Pulmonary artery endothelial cell (primary cell): ENCODE measurements around the gene LSM14B. TPM values are rescaled to one million over a fixed set of nuclear protein-coding genes. Genes with fewer than 3 reads are reported as not detected.
A peak's percentile ranks its signal among the peaks of the same experiment; 100 is the strongest.

Experiments
- DNase-seq: peaks from one replicate; pipeline ENCODE4 v3.0.0-alpha.2; 2011; ENCODE audit warnings: low read depth, low spot score
- total RNA-seq: library from RNA; depleted of rRNA; stranded (reverse); fragments of >200 nt; gene quantifications from 2 replicates; pipeline ENCODE4 v1.2.3, GENCODE V29; 2014

LSM14B gene
- total RNA-seq, 1 donor from 2014 or later, result 38.1 TPM

- no peak for DNase-seq
Observed at GRCh38 chr20:62162765-62163484, 40.6 kb downstream of the LSM14B start.

- no peak for DNase-seq
Observed at GRCh38 chr20:62163485-62163865, 41.2 kb downstream of the LSM14B start.

GRCh38 chr20:62163986-62164762, 41.9 kb downstream of the LSM14B start:
- no peak for DNase-seq

GRCh38 chr20:62164879-62165761, 42.8 kb downstream of the LSM14B start:
- no peak for DNase-seq

- DNase-seq, result no peak
Observed at GRCh38 chr20:62165762-62166399, 43.6 kb downstream of the LSM14B start.

GRCh38 chr20:62167474-62167873, 45.2 kb downstream of the LSM14B start:
- no peak for DNase-seq

- DNase-seq, result no peak
Observed at GRCh38 chr20:62168061-62168460, 45.8 kb downstream of the LSM14B start.

- DNase-seq, result no peak
Observed at GRCh38 chr20:62168890-62169435, 46.7 kb downstream of the LSM14B start.

GRCh38 chr20:62170536-62170935, 48.3 kb downstream of the LSM14B start:
- DNase-seq, result no peak

- DNase-seq, result peak; percentile 30
Observed at GRCh38 chr20:62171245-62171644, 49.0 kb downstream of the LSM14B start.

- DNase-seq, result no peak
Observed at GRCh38 chr20:62172666-62173065, 50.4 kb downstream of the LSM14B start.

- DNase-seq, result no peak
Observed at GRCh38 chr20:62174021-62174804, 51.9 kb downstream of the LSM14B start.

GRCh38 chr20:62174870-62175624, 52.8 kb downstream of the LSM14B start:
- no peak for DNase-seq

GRCh38 chr20:62175711-62176110, 53.4 kb downstream of the LSM14B start:
- no peak for DNase-seq

GRCh38 chr20:62176866-62177265, 54.6 kb downstream of the LSM14B start:
- DNase-seq, result no peak

- DNase-seq, result no peak
Observed at GRCh38 chr20:62177307-62177706, 55.0 kb downstream of the LSM14B start.

- no peak for DNase-seq
Observed at GRCh38 chr20:62178316-62179161, 56.3 kb downstream of the LSM14B start.

GRCh38 chr20:62179162-62179504, 56.9 kb downstream of the LSM14B start:
- no peak for DNase-seq

- DNase-seq, result no peak
Observed at GRCh38 chr20:62181808-62182207, 59.5 kb downstream of the LSM14B start.
